ENCODE data around the gene IGF2R.
A peak's percentile ranks its signal among the peaks of the same experiment; 100 is the strongest.

IGF2R gene

GRCh38 chr6:159976686-159977254 lies 7.9 kb downstream of the IGF2R start:
- DNase-seq = no peak

GRCh38 chr6:159977255-159977903 lies 8.5 kb downstream of the IGF2R start:
- DNase-seq = no peak

- DNase-seq = no peak
Measured at GRCh38 chr6:159977904-159978268, 9.0 kb downstream of the IGF2R start.

GRCh38 chr6:159978291-159979135 lies 9.6 kb downstream of the IGF2R start:
- peak; percentile 16 for DNase-seq

GRCh38 chr6:159979136-159979874 lies 10.4 kb downstream of the IGF2R start:
- DNase-seq = peak; percentile 75

GRCh38 chr6:159980474-159980873 lies 11.6 kb downstream of the IGF2R start:
- DNase-seq = no peak

- DNase-seq = no peak
Measured at GRCh38 chr6:159981071-159981402, 12.2 kb downstream of the IGF2R start.

- peak; percentile 15 for DNase-seq
Measured at GRCh38 chr6:159981403-159982245, 12.7 kb downstream of the IGF2R start.

- DNase-seq = no peak
Measured at GRCh38 chr6:159982731-159983506, 14.0 kb downstream of the IGF2R start.

- no peak for DNase-seq
Measured at GRCh38 chr6:159983641-159984080, 14.8 kb downstream of the IGF2R start.

- peak; percentile 10 for DNase-seq
Measured at GRCh38 chr6:159984268-159984786, 15.4 kb downstream of the IGF2R start.

GRCh38 chr6:159985296-159985945 lies 16.5 kb downstream of the IGF2R start:
- DNase-seq = no peak

GRCh38 chr6:159988983-159989454 lies 20.1 kb downstream of the IGF2R start:
- DNase-seq = no peak

- no peak for DNase-seq
Measured at GRCh38 chr6:159989492-159990480, 20.9 kb downstream of the IGF2R start.

GRCh38 chr6:159992366-159992765 lies 23.5 kb downstream of the IGF2R start:
- DNase-seq = no peak

- no peak for DNase-seq
Measured at GRCh38 chr6:159995405-159995804, 26.5 kb downstream of the IGF2R start.

- no peak for DNase-seq
Measured at GRCh38 chr6:159996087-159996622, 27.3 kb downstream of the IGF2R start.

GRCh38 chr6:159996626-159997497 lies 28.0 kb downstream of the IGF2R start:
- DNase-seq = no peak
